Fibroblast of gingiva (primary cell): Measurements from ENCODE around the gene PSMF1.
A peak's percentile ranks its signal among the peaks of the same experiment; 100 is the strongest.

Source experiments
- DNase-seq: peaks from one replicate; pipeline ENCODE4 v3.0.0-alpha.2; 2011; ENCODE audit warnings: low read depth

The PSMF1 gene

GRCh38 chr20:1190847-1191246 lies 72.4 kb downstream of the PSMF1 start:
- DNase-seq = no peak

- DNase-seq = no peak
These were observed 72.9 kb downstream of the PSMF1 start for GRCh38 chr20:1191299-1191698.

GRCh38 chr20:1195226-1195625 lies 76.8 kb downstream of the PSMF1 start:
- no peak for DNase-seq

GRCh38 chr20:1196634-1197033 lies 78.2 kb downstream of the PSMF1 start:
- no peak for DNase-seq

GRCh38 chr20:1197801-1198200 lies 79.4 kb downstream of the PSMF1 start:
- DNase-seq = no peak

GRCh38 chr20:1198751-1199150 lies 80.3 kb downstream of the PSMF1 start:
- DNase-seq = no peak

GRCh38 chr20:1199212-1199873 lies 80.9 kb downstream of the PSMF1 start:
- DNase-seq = no peak

GRCh38 chr20:1199964-1200363 lies 81.6 kb downstream of the PSMF1 start:
- DNase-seq = no peak

- no peak for DNase-seq
These were observed 84.5 kb downstream of the PSMF1 start, which contains the start of gene C20orf202 for GRCh38 chr20:1202762-1203504. Gene C20orf202, plus strand, starts transcription at chr20:1203454. Its CDS starts 132 bp downstream, at chr20:1203586.

GRCh38 chr20:1203630-1204029 lies 85.2 kb downstream of the PSMF1 start:
- DNase-seq = no peak

- no peak for DNase-seq
These were observed 85.7 kb downstream of the PSMF1 start for GRCh38 chr20:1204113-1204512.

GRCh38 chr20:1204576-1204975 lies 86.2 kb downstream of the PSMF1 start:
- DNase-seq = no peak

GRCh38 chr20:1205802-1206201 lies 87.4 kb downstream of the PSMF1 start:
- no peak for DNase-seq

GRCh38 chr20:1206366-1207148 lies 88.2 kb downstream of the PSMF1 start:
- DNase-seq = peak; percentile 30

GRCh38 chr20:1207293-1207878 lies 89.0 kb downstream of the PSMF1 start:
- DNase-seq = no peak

- DNase-seq = no peak
These were observed 91.3 kb downstream of the PSMF1 start for GRCh38 chr20:1209447-1210387.

- DNase-seq = no peak
These were observed 92.1 kb downstream of the PSMF1 start for GRCh38 chr20:1210501-1210900.

- no peak for DNase-seq
These were observed 93.6 kb downstream of the PSMF1 start for GRCh38 chr20:1212023-1212422.

- peak; percentile 61 for DNase-seq
These were observed 94.4 kb downstream of the PSMF1 start for GRCh38 chr20:1212607-1213396.

- DNase-seq = no peak
These were observed 96.4 kb downstream of the PSMF1 start for GRCh38 chr20:1214838-1215261.
